Fibroblast of skin of right quadriceps (primary cell): ENCODE results near the gene PLEKHA6.

Experiments
- DNase-seq: peaks from one replicate; pipeline ENCODE4 v3.0.0-alpha.2; 2013

The PLEKHA6 gene

DNA sequence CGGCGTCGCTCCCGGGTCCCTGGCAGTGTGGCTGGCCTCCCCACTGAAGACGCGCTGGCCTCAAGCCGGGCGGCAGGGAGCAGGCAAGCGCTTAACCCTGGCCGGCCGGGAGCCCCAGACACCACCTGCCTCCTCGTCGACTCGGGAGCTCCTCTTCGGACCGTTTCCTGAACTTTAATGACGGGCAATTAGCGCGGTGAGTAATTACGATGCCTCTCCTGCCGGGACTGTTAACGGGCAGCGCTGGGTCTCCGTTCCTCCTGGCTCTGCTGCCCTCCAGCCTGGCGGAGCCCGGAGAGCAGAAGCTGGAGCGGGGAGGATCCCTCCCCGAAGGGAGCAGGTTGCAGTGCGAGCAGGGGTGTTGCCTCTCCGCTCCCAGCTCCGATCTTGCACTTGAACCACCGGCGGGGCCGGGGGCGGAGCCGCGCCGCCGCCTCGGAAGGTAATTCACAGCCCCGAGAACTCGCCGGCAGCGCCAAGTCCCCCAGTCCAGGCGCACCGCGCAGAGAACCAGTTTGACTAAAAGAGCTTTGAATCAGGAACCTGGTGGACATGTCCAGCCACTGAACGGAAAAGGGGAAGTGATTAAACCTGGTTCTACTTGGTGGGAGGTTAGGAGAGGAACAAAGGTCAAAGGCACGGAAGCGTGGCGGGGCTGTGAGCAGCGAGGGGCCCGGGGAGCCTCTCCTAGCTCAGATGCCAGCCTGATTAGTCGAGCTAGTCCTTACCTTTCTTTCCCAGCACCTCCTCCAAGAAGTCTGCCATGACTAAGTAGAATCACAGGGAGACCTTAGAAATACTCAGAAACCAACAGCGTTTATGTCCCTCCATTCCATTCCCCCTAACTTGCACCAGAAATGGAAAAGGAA is 18.3 kb upstream of the PLEKHA6 start:
- DNase-seq: no peak

DNA sequence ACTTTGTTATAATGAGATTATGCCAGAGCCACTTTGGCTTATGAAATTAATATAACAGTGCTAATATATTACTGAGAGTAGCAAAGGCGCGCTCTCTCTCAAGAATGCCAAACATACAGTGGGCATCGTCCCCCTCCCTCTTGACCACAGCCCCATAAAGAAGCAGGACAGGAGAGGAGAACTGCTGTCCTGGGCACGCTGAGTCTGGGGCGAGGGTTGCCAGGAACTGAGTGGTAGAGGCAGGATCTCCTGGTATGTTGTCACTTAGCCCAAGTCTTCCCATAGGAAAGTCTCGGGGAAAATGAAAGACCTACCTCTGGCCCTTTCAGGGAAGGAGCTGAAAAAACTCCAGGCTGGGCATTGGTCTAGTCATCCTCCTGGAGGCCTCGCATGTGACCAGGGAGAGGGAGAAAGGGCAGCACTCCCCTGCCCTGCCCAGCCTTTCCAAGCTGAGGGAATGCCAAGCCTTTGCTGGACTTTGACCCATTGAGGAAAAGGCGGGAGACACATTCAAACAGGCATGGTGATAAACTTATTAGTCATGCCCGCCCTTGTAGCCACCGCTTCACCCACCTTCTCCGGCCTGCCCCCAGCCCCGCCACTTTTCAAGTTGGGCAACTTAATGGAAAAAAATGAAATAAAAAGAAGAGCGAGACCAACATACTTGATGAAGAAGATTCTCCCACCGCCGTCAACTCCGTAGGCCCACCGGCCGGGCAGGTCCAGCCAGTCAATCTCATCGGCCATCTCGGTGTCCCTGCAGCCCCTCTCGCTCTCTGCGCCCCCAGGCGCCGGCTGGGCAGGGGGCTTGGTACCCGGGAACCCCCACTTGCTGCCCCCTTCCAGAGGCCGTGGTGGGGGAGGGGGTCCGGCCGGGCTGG is 17.4 kb upstream of the PLEKHA6 start:
- DNase-seq: no peak

DNA sequence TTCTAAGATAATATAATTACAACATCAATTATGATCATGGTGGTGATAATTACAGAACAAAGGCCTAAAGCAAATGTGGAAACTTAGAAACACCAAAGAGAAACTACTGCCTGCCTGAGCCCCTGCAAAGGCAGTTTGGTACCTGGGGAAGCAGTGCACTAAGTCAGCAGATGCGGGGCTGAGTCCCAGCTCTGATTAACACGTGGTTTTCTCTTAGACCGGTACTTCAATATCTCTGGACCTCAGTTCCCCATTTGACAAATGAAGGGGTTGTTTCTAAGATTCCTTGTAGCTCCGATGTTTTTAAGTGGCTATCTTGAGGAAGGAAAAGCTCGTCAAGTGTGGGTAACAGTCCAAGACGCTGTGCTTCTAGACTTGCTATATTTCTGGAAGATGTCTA is 16.7 kb upstream of the PLEKHA6 start:
- no peak for DNase-seq

DNA sequence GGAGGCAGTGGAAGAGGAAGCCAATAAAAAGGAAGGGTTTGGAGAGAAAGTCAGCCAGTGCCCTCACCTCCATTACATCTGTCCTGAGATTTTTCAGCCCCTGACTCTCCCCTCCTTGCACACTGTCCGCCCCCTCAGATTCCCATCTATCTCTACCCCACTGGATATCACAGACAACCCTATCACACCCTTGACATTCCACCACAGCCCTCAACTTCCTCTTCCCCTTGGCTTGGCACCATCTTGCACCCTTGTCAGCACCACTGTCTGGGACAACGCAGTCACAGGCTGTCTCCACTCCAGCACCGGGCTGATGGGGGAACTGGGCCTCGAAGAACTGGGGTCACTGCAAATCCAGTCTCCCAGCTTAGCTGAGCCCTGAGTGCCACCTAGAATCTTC is 14.2 kb upstream of the PLEKHA6 start:
- no peak for DNase-seq

DNA sequence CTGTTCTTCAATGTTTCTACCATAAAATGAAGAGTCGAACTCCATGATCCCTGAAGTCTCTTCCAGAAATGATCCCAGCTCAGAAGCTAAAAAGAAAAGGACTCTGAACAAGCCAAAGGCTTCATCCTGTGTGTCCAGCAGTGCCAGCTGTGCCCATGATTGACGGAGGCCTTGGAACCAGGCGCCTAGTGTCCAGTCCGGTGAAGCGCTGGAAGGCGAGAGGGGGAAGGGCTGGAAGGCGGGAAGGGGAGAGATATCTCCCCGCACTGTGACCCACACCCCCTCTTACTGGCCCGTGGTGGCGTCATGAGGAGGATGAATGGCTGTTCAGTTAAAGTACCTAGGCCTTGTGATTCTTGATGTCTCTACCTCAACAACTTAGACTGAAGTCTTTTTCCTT is 10.4 kb upstream of the PLEKHA6 start:
- no peak for DNase-seq

DNA sequence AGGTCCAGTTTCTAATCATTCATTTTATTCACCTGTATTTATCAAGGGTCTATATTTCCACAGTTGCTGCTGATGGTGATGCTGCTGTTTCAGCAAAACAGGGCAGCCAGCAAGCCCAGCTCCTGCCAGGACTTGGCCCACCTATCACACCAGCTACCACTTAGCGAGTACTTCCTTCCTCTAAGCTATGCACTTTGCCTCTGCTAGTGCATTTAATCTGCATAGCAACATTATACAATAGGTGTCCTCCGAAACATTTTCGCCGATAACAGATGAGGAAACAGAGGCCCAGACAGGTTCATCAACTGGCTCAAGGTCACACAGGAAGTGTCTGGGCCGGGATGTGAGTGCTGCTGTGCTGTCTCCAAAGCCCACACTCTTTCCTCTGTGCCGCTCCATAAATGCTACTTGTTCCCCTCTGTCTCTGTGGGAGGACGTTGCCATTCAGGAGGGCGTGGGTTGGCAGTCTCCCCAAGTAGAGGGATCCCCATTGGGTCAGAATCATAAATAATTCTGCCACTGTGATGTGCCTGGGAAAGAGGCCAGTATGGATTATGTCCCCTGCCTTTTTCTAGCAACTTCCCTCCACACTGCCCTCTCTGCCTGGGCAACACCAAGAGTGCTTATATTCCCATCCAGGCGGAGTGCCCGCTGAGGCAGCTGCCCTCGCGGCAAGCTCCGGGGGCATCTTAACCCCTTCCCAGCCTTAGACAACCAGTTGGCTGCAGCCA is 9.4 kb upstream of the PLEKHA6 start:
- DNase-seq: no peak

DNA sequence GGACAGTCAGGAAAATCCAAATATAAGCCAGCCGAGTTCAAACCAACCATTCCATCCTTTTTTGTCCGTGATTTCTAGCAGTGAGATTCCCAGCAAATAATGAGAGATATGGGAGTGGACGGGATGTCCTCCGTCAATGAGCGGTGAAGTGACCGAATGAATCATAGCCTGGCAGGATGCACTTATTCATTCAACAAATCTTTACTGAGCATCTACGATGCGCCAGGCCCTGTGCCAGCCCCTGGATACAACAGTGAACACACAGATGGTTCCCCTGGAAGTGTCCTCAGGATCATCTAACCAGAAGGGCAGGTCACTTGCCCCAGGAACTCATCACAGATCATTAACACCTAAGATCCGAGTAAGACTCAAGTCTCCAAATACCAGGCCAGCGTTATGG is 8.2 kb upstream of the PLEKHA6 start:
- no peak for DNase-seq

DNA sequence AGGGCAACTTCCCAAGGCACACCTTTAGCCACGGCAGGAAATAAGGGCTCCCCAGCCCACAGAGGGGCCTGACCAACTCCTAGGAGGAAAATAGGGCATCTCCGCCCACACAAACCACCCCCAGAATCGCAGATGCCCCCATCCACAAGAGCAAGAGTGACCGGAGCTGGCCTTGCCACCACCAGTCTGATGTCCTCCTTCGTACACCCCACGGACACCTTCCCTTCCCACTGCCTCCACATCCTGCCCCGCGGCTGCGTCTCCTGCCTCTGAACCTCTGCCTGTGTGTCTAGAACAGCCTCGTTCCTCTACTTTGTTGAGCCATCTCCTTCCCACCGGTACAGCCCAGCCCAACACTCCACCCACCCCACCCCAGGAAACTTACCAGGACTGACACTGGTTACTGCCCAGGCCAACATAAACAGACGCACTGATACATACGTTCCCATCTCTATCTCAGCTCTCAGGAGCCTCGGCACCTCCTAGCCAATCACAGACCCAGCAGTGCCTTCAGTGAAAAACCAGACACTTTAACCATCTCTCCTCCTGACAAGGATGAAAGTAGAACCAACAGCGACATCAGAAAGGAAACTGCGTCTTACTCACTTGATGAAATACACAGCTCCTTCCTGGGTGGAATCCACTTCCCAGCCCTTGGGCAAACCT is 7.6 kb upstream of the PLEKHA6 start:
- no peak for DNase-seq

DNA sequence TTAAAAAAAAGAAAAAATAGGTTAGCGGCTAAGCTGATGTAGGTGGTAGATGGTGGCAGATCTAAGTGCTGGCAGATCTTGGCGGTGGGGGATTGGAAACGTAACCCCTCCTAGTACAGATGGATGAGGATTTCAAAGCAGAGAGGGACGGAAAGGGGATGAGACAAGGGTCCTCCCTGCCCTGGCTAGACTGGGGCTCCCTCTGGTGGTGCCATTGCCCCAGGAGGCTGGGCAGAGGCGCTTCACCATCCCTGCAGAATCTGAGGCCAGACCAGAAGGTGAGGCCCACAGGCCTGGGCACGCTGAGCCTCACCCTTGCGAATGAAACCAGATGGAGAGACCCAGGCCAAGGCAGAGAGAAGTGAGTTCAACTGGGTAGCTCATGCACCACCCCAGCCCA is 7.0 kb upstream of the PLEKHA6 start:
- DNase-seq: no peak

DNA sequence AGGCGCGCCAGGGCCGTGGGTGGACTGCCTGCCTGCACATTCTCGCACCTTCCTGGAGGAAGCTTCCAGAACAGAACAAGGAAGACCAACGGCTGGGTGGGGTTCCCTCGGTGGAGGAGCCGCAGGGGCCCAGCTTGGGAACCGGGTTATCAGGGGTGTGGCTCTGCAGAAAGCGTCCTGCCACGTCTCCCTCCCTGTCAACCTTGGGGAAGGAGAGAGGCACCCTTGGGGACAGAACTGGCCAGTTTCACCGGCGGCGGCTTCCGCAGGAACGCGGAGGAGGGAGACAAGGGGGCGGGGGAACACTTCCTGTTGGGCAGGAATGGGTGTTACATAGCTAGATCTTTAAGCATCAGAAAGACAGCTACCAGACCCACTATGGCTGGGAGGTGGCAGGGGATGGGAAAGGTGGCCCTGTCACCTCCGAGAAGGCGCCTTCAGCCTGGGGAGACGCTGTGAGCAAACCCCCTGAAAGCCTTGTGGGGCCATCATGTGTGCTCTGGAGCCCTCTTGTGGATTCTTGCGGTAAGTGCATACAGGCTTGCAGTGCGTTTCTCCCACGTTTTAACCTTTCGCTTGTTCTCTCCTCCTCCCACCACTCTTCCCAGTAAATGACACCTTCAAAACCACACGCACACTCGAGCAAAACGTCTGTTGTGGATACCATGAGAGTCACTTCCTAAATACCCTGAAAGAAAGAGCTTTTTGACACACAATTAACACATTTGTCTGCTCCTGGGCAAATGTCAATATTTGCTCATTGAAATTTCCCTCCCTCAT is 3.8 kb upstream of the PLEKHA6 start:
- DNase-seq: peak; percentile 69

DNA sequence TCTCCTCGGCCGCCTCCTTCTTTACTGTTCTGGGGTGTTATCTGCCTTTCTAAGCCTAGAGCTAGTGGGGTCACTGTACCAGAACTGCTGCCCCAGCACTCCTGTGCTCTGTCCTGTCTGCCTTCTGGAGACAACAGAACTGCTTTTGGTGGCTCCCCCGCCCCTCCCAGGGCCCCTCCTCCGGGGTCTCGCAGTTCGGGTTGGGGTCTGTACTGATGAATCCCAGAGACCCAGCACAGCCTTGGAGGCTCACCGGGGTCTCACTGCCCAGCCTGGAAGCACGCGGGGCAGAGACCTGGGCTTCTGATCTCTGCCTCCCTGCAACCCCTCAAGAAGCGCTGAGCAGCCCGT is 3.2 kb upstream of the PLEKHA6 start:
- DNase-seq: no peak

DNA sequence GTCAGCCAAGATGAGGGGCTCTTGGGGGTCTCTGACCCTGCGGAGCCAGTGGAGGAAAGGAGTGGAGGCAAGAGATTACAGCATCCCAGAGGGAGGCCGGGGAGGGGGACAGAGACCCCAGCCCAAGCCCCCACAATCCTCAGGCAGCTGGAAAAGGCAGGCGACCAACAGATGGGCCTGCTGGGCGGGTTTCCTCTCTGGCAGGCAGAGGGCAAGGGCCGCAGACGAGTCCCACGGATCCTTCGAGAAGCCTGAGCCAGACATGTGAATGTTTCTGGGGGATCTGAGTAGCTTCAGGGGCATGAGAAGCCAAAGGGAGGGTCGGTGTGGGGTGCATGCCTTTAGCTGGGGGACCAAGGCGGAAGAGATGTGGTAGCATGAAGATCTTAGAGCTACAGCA is 2.1 kb upstream of the PLEKHA6 start:
- DNase-seq: no peak

DNA sequence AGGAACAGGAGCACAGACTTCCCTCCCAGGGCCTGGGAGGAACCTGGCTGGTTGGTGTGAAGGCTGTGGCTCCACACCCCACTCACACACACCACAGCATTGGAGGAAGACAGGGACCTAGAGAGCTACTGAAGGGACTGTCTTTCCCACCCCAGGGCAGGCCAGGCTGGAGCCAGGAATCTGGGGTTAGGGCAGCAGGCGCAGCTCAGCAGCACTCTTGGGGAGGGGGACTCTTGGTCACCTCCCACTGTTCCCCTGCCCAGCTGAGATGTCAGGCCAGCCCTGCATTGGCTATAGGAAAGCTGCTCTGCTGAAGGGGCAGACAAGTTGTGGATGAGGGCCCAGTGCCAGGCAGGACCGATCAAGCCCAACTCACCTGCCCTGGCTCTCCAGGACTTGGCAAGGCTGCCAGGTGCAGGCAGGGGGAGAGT is 1.6 kb upstream of the PLEKHA6 start:
- DNase-seq: no peak

DNA sequence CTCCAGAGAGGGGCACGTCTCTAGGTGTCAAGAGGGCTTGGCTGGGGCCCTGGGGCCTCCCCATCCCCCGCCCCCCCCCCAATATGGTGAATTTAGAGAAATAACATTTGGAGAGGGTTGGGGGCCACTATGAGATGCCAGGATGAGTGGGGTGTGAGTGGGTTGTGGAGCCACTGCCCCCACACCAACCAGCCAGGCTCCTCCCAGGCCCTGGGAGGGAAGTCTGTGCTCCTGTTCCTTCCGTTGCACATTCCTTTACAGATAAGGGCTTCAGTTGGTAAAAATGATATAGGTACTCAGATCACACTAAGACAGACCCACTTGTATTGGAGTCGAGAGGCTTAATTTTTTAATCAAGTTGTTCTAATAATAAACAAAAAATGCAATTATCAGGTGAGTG is 585 bp upstream of the PLEKHA6 start:
- no peak for DNase-seq

DNA sequence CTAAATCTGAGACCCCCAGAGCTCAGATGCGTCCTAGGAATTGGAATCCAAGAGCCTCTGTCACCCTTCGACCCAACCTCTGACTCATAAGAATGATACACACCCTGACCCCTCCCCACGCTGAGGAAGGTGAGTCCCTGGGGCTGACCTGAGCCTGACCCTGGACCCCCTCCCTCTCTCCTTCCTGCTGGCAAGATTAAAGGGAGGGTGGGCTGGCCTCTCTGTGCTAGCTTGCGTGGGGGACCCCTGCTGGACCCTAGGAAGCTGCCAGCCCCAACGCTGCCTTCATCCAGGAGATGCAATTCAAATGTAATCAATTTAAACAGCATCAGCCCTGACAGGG is 627 bp downstream of the PLEKHA6 start:
- no peak for DNase-seq

DNA sequence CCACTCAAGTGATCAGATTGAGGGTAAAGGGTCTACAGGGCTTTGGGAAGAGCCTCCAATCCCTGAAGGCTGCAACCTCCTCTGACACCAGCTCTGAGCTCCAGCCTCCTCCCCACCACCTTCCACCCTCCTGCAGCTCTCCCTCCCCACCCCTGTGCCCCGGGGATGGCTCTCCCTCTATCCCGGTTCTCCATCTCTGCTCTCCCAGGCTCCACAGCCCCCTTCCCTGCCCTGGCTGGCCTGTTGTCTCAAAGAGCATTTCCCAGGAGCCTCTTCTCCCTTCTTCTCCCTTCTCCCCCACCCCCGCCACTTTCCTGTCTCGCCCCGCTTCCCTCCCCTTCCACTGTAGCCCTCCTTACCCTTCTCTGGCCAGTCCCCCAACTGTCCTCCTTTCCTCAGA is 1.1 kb downstream of the PLEKHA6 start:
- no peak for DNase-seq

DNA sequence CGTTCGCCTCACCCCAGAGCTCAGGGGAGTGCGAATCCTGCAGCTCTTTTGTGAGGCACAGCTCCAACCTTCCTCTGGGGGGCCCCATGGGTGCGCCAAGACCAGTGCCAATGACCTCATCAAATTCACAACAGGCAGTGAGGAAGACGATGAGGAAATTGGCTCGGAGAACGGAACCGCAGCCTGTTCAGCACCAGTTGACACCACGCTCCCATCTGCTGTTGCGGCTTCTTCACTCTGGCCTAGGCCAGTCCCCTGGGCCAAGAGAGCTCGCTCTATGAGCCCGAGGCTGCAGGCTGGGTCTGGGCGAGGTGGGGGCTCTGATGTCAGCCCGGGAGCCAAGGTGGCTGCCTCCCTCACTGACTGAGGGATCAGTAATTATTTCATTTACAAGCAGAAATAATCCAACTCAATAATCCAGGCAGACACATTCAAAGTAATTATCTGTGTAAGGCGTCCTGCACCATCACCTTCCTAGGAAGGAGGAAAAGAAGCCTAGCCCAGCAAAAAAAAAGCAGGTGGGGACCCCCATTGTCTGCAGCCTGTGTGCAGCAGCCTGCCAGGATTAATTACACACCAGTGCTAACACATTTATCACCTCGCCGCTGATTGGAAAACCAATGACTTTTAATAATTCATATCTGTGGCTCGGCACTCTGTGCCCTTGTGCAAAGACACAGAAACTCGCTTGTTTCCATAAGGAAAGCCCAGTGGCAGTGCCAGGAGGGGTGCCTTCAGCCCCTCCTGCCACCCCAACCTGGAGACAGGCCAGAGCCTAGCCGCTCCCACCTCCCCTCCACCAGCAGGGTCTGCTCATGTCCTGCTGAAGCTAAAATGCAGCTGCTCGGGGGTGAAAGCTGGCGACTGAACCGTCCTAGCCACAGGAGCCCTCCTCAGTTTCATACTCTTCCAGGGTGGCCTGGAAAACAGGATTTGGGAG is 1.9 kb downstream of the PLEKHA6 start:
- DNase-seq: no peak

DNA sequence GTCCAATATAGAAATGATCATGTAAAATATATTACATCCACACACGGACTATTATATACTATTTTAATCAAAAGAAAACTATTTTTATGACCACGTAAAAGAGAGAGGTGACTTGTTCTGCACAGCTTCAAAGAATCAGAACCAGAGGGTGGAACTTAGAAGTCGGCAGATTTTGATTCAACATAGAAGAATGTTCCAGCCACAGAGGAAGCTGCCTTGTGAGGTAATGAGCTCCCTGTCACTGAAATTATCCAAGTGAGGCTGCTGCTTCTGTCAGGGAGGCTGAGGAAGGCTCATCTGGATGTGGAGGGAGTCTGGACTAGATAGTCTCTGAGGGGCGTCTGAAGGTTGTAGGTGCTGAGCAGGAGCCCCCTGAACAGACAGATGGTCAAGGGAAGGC is 2.7 kb downstream of the PLEKHA6 start:
- no peak for DNase-seq

DNA sequence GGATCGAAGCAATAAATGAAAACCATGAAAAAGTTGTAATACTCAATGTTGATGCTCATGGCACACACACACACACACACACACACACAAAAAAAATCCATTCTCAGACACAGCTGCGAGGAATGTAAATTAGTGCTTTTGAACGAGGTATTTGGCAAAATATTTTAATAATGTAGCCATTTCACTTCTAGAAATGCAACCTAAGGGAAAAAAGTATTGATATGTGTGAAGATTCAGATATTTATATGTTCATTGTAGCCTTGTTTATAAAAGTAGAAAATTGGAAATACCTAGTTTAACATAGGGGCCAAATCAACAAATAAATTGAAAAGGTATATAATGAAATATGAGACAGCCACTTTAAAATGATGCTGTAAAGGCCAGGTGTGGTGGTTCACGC is 3.8 kb downstream of the PLEKHA6 start:
- DNase-seq: no peak

DNA sequence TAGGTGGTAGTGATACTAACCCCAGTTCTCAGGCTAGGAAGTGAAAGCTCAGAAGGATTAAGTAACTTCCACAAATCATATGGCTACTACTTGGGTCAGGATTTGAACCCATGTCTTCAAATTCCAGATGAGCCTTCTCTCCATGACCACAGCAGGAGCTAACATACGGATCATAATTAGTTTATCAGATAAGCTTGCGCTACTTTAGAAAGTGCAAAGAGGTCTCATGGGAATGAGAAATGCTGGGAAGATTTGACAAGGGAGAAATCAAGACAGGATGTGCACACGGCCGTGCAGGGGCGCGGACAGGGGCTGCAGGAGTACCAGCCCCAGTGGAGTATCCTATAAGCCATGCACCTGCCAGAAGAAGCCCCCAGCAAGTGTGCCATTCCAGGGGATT is 5.2 kb downstream of the PLEKHA6 start:
- DNase-seq: no peak
